Activated CD8-positive, alpha-beta T cell treated with anti-CD3 and anti-CD28 coated beads for 36 hours (primary cell): ENCODE results near the gene GIPC3. TPM values are rescaled to one million over a fixed set of nuclear protein-coding genes. Genes with fewer than 3 reads are reported as not detected.

Experiments used
- ATAC-seq: fragments of 200-7000 bp; cut with Tn5 transposase; one replicate; pipeline ENCODE4 v1.10.0; 2021; ENCODE audit warnings: mild to moderate bottlenecking, moderate library complexity
- CTCF ChIA-PET: fragments of 350-600 bp; sonication (Branson Sonifier 250); formaldehyde crosslinking; loops from one replicate; lab custom pipeline; 2021; ENCODE audit warnings: antibody characterized with exemption; lab: Charles Lee
- POLR2A ChIA-PET: fragments of 350-600 bp; sonication (Branson Sonifier 250); formaldehyde crosslinking; loops from one replicate; lab custom pipeline; 2021; ENCODE audit warnings: antibody characterized with exemption; lab: Charles Lee
- DNase-seq: peaks from one replicate; pipeline ENCODE4 v3.0.0-alpha.2; 2020
- H3K27ac Mint-ChIP-seq: one replicate; pipeline ENCODE4 v1.8.0; 2021; ENCODE audit warnings: mild to moderate bottlenecking, mixed read lengths
- H3K27me3 Mint-ChIP-seq: one replicate; pipeline ENCODE4 v1.8.0; 2021; ENCODE audit warnings: mixed read lengths
- H3K36me3 Mint-ChIP-seq: one replicate; pipeline ENCODE4 v1.8.0; 2021; ENCODE audit warnings: low read depth, mixed read lengths
- H3K4me1 Mint-ChIP-seq: one replicate; pipeline ENCODE4 v1.8.0; 2021; ENCODE audit warnings: low read depth, mixed read lengths
- H3K4me3 Mint-ChIP-seq: one replicate; pipeline ENCODE4 v1.8.0; 2021; ENCODE audit warnings: mild to moderate bottlenecking, moderate library complexity, mixed read lengths
- H3K9me3 Mint-ChIP-seq: one replicate; pipeline ENCODE4 v1.8.0; 2021; ENCODE audit warnings: mixed read lengths
- intact Hi-C: fragments of 100-400 bp; cut with micrococcal nuclease; formaldehyde crosslinking; loops from one replicate; pipeline ENCODE4 v1.10.0; 2022
- total RNA-seq, 2 experiments: library from RNA; stranded (reverse); gene quantifications; one replicate each; pipeline ENCODE4 v1.2.3, GENCODE V29; 2021
- TF ChIP-seq, protein P1 (sequence below): fragments of 200-600 bp; IDR thresholded peaks from one replicate; pipeline ENCODE4 v1.8.0; 2022; ENCODE audit warnings: antibody characterized with exemption, mild to moderate bottlenecking

GIPC3 gene
- total RNA-seq, 2 experiments from 2014 or later, result 0.09 to 0.14 TPM

GRCh38 chr19:3591876-3592613 is 6.8 kb downstream of the GIPC3 start:
- Mint-ChIP-seq H3K36me3 (no peaks in the 10 kb centered on the region), H3K9me3 (no peaks in the 10 kb centered on the region), H3K27me3 (no peaks in the 10 kb centered on the region), H3K4me3 (no peak overlapping the region), H3K4me1 (no peaks in the 10 kb centered on the region), H3K27ac (no peak overlapping the region)
- ChIA-PET CTCF (interaction anchor here (1.1 to 2.4 kb wide), 6 partner anchors 9 to 287 kb away, joined by 3 to 14 read pairs (median 4); no protein-coding TSS in a partner anchor), POLR2A (interaction anchor here (0.7 kb wide), 1 partner anchor 37 kb away, joined by 3 read pairs; no protein-coding TSS in a partner anchor)
- intact Hi-C loops, result no loop called here
- DNase-seq (no peak), ATAC-seq (no peak)
- TF ChIP-seq, protein P1, sequence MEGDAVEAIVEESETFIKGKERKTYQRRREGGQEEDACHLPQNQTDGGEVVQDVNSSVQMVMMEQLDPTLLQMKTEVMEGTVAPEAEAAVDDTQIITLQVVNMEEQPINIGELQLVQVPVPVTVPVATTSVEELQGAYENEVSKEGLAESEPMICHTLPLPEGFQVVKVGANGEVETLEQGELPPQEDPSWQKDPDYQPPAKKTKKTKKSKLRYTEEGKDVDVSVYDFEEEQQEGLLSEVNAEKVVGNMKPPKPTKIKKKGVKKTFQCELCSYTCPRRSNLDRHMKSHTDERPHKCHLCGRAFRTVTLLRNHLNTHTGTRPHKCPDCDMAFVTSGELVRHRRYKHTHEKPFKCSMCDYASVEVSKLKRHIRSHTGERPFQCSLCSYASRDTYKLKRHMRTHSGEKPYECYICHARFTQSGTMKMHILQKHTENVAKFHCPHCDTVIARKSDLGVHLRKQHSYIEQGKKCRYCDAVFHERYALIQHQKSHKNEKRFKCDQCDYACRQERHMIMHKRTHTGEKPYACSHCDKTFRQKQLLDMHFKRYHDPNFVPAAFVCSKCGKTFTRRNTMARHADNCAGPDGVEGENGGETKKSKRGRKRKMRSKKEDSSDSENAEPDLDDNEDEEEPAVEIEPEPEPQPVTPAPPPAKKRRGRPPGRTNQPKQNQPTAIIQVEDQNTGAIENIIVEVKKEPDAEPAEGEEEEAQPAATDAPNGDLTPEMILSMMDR, result no peak

GRCh38 chr19:3593156-3593555 is 7.9 kb downstream of the GIPC3 start:
- Mint-ChIP-seq H3K4me3 (no peak overlapping the region), H3K27ac (no peak overlapping the region), H3K9me3 (no peaks in the 10 kb centered on the region), H3K4me1 (no peaks in the 10 kb centered on the region), H3K36me3 (no peaks in the 10 kb centered on the region), H3K27me3 (no peaks in the 10 kb centered on the region)
- ATAC-seq (peak; percentile 49), DNase-seq (peak; percentile 22)
- TF ChIP-seq, protein P1, result no peak
- intact Hi-C loops, result no loop called here
- POLR2A ChIA-PET, result interaction anchor here (1.0 kb wide), 1 partner anchor 37 kb away, joined by 3 read pairs; no protein-coding TSS in a partner anchor
- CTCF ChIA-PET, result interaction anchor here (1.0 to 2.4 kb wide), 2 partner anchors 11 to 47 kb away, joined by 3 to 14 read pairs; no protein-coding TSS in a partner anchor

- no peaks in the 10 kb centered on the region for H3K27me3 Mint-ChIP-seq
- H3K4me3 Mint-ChIP-seq, result no peak overlapping the region
- ChIA-PET CTCF (no interaction called here), POLR2A (no interaction called here)
- H3K9me3 Mint-ChIP-seq, result no peaks in the 10 kb centered on the region
- no peak for ATAC-seq
- no peak overlapping the region for H3K27ac Mint-ChIP-seq
- intact Hi-C loops, result no loop called here
- H3K36me3 Mint-ChIP-seq, result no peaks in the 10 kb centered on the region
- no peak for DNase-seq
- TF ChIP-seq, protein P1, result no peak
- H3K4me1 Mint-ChIP-seq, result no peaks in the 10 kb centered on the region
Measured at GRCh38 chr19:3595521-3596061, 10.3 kb downstream of the GIPC3 start.

DNA sequence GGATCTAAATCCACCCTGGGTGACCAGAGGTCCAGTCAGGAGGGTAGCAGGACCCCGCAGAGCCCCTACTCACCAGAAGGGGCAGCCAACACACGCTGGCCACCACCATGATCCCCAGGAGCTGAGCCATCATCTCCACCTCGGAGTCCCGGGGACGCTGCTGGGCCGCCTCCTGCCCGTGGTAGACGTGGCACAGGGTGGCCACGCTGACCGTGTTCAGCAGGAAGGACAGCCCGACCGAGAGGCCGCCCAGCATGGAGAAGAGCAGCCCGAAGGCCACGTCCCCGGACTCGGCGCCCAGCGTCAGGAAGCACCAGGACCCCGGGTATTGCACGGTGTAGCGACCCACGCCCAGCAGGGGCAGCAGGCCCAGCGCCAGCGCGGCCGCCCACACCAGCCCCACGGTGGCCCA is 14.5 kb downstream of the GIPC3 start:
- CTCF ChIA-PET, result no interaction called here
- DNase-seq (no peak), ATAC-seq (no peak)
- POLR2A ChIA-PET, result no interaction called here
- no peaks in the 10 kb centered on the region for H3K9me3 Mint-ChIP-seq
- H3K4me3 Mint-ChIP-seq, result no peak overlapping the region
- TF ChIP-seq, protein P1, result no peak
- intact Hi-C loops, result no loop called here
- no peak overlapping the region for H3K27ac Mint-ChIP-seq
- no peaks in the 10 kb centered on the region for H3K36me3 Mint-ChIP-seq
- no peaks in the 10 kb centered on the region for H3K27me3 Mint-ChIP-seq
- H3K4me1 Mint-ChIP-seq, result no peaks in the 10 kb centered on the region

DNA sequence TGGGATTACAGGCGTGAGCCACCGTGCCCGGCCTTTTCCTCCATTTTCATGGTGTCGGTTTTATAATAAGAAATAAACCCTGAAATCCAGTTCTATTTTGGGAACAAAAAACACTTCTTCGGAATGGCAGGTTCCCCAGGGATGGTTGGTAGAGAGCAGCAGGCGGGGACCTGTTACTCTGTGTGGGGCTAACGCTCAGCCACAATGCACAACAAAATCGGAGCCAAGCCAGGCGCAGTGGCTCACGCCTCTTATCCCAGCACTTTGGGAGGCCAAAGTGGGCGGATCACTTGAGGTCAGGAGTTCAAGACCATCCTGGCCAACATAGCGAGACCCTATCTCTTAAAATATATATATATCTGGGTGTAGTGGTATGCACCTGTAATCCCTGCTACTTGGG is 15.7 kb downstream of the GIPC3 start:
- ATAC-seq (no peak), DNase-seq (no peak)
- TF ChIP-seq, protein P1, result no peak
- POLR2A ChIA-PET, result interaction anchor here (0.8 kb wide), 1 partner anchor 17 kb away, joined by 3 read pairs; no protein-coding TSS in a partner anchor
- H3K36me3 Mint-ChIP-seq, result no peaks in the 10 kb centered on the region
- no peak overlapping the region for H3K27ac Mint-ChIP-seq
- no peaks in the 10 kb centered on the region for H3K4me1 Mint-ChIP-seq
- no peaks in the 10 kb centered on the region for H3K9me3 Mint-ChIP-seq
- CTCF ChIA-PET, result interaction anchor here (1.2 kb wide), 1 partner anchor 10 kb away, joined by 3 read pairs; no protein-coding TSS in a partner anchor
- no peak overlapping the region for H3K4me3 Mint-ChIP-seq
- intact Hi-C loops, result no loop called here
- no peaks in the 10 kb centered on the region for H3K27me3 Mint-ChIP-seq
